Skeletal muscle satellite cell (primary cell): ENCODE results near the gene FBXO41. TPM values are rescaled to one million over a fixed set of nuclear protein-coding genes. Genes with fewer than 3 reads are reported as not detected.

Experiments used
- H3K27me3 ChIP-seq: 2 replicates; pipeline ENCODE4 v1.7.0; 2013; ENCODE audit warnings: low read length; ENCODE audit not compliant: control insufficient read depth, insufficient read depth
- H3K36me3 ChIP-seq: 2 replicates; pipeline ENCODE4 v1.7.0; 2013; ENCODE audit warnings: mild to moderate bottlenecking, control low read depth, low read length; ENCODE audit not compliant: insufficient read depth
- H3K4me1 ChIP-seq: 2 replicates; pipeline ENCODE4 v1.7.0; 2013; ENCODE audit warnings: low read length; ENCODE audit not compliant: control insufficient read depth, insufficient read depth
- H3K4me2 ChIP-seq: 2 replicates; pipeline ENCODE4 v1.7.0; 2013; ENCODE audit warnings: mild to moderate bottlenecking, low read length
- H3K4me3 ChIP-seq: 2 replicates; pipeline ENCODE4 v1.7.0; 2013; ENCODE audit warnings: low read length
- H3K9ac ChIP-seq: 2 replicates; pipeline ENCODE4 v1.7.0; 2013; ENCODE audit warnings: mild to moderate bottlenecking, low read depth, low read length, moderate library complexity
- H3K9me3 ChIP-seq: replicated peaks from 2 replicates; pipeline ENCODE4 v1.7.0; 2013; ENCODE audit warnings: mild to moderate bottlenecking, control low read depth, low read length
- total RNA-seq: library from RNA; depleted of rRNA; stranded (reverse); fragments of >200 nt; gene quantifications from 2 replicates; pipeline ENCODE4 v1.2.3, GENCODE V29; 2012; rRNA removed

Gene FBXO41, protein sequence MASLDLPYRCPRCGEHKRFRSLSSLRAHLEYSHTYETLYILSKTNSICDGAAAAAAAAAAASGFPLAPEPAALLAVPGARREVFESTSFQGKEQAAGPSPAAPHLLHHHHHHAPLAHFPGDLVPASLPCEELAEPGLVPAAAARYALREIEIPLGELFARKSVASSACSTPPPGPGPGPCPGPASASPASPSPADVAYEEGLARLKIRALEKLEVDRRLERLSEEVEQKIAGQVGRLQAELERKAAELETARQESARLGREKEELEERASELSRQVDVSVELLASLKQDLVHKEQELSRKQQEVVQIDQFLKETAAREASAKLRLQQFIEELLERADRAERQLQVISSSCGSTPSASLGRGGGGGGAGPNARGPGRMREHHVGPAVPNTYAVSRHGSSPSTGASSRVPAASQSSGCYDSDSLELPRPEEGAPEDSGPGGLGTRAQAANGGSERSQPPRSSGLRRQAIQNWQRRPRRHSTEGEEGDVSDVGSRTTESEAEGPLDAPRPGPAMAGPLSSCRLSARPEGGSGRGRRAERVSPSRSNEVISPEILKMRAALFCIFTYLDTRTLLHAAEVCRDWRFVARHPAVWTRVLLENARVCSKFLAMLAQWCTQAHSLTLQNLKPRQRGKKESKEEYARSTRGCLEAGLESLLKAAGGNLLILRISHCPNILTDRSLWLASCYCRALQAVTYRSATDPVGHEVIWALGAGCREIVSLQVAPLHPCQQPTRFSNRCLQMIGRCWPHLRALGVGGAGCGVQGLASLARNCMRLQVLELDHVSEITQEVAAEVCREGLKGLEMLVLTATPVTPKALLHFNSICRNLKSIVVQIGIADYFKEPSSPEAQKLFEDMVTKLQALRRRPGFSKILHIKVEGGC
- 2.2 and 2.3 TPM in 2 replicates for total RNA-seq

GRCh38 chr2:73284296-73285158, at the start of gene FBXO41:
Gene FBXO41, minus strand, starts transcription at chr2:73284478. Its CDS starts 14,848 bp downstream, at chr2:73269630.
- no peaks in the 10 kb centered on the region for H3K9me3 ChIP-seq
- H3K4me1 ChIP-seq: peaks cover 7% of the 10 kb centered on the region
- H3K36me3 ChIP-seq: no peaks in the 10 kb centered on the region
- peak within 1 kb of the TSS; percentile 98 for H3K4me2 ChIP-seq
- peak within 1 kb of the TSS; percentile 75 for H3K9ac ChIP-seq
- H3K27me3 ChIP-seq: peaks cover 49% of the 10 kb centered on the region
- peak within 1 kb of the TSS; percentile 79 for H3K4me3 ChIP-seq

- Histone ChIP-seq H3K9me3 (no peaks in the 10 kb centered on the region), H3K4me3 (no peak overlapping the region), H3K9ac (no peak overlapping the region), H3K27me3 (peaks cover 40% of the 10 kb centered on the region), H3K4me1 (no peaks in the 10 kb centered on the region), H3K36me3 (no peaks in the 10 kb centered on the region), H3K4me2 (no peak overlapping the region)
Measured at GRCh38 chr2:73334045-73334444, 49.8 kb upstream of the FBXO41 start.

- no peak overlapping the region for H3K9ac ChIP-seq
- H3K9me3 ChIP-seq: no peaks in the 10 kb centered on the region
- no peaks in the 10 kb centered on the region for H3K4me1 ChIP-seq
- H3K36me3 ChIP-seq: no peaks in the 10 kb centered on the region
- H3K4me2 ChIP-seq: no peak overlapping the region
- H3K4me3 ChIP-seq: no peak overlapping the region
- H3K27me3 ChIP-seq: peaks cover 42% of the 10 kb centered on the region
Measured at GRCh38 chr2:73333564-73333963, 49.3 kb upstream of the FBXO41 start.

DNA sequence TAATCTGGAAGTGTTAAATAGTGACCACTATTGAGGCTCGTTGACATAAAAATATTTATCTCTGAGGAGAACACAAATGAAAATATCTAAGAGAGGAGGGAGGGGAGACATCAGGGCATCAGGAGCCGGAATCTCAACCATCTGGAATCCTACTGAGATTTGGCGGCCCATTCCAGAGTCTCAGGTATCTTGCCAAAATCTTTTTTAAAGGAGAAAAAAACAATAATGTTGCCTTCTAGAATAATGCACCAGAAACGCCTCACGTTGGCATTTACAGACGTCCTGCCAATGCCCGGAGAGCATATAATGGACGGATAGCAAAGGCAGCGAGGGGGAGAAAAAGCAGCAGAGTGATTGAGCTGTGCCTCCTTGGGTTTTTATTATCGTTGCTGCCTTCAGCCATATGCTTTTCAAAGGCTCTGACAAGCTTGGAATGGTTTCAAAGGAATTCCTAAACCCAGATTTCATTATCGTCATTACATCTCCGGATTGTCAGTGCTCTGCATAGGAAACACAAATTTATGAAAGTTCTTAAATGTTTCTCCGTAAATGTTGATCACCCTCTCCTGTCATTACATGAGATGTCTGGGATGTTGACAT, 39.9 kb upstream of the FBXO41 start:
- Histone ChIP-seq H3K9ac (no peak overlapping the region), H3K4me2 (no peak overlapping the region), H3K4me1 (no peaks in the 10 kb centered on the region), H3K4me3 (no peak overlapping the region), H3K9me3 (no peaks in the 10 kb centered on the region), H3K36me3 (no peaks in the 10 kb centered on the region), H3K27me3 (peaks cover 65% of the 10 kb centered on the region)

DNA sequence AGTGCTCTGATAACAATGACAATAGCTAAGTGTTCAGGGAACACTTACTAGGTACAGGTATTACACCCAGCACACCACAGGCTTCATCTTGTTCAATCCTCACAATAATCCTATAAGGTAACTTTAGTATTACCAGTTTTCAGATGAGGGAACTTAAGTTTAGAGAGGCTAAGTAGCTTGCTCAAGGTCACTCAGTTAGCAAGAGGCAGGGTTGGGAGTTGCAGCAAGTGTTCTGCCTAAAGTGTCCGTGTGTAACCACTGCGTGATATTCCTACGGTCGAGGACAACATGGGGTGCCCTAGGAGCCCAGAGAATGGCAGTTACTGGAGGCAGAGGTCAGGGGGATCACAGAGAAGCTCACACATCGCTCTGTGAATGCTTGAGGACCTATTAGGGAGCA, 39.3 kb upstream of the FBXO41 start:
- Histone ChIP-seq H3K4me2 (no peak overlapping the region), H3K36me3 (no peaks in the 10 kb centered on the region), H3K9me3 (no peaks in the 10 kb centered on the region), H3K4me1 (no peaks in the 10 kb centered on the region), H3K27me3 (peaks cover 65% of the 10 kb centered on the region), H3K4me3 (no peak overlapping the region), H3K9ac (no peak overlapping the region)

GRCh38 chr2:73314441-73314840, 30.2 kb upstream of the FBXO41 start:
- H3K9ac ChIP-seq: no peak overlapping the region
- H3K36me3 ChIP-seq: no peaks in the 10 kb centered on the region
- H3K4me1 ChIP-seq: no peaks in the 10 kb centered on the region
- H3K27me3 ChIP-seq: peaks cover 56% of the 10 kb centered on the region
- no peak overlapping the region for H3K4me2 ChIP-seq
- H3K4me3 ChIP-seq: no peak overlapping the region
- no peaks in the 10 kb centered on the region for H3K9me3 ChIP-seq

DNA sequence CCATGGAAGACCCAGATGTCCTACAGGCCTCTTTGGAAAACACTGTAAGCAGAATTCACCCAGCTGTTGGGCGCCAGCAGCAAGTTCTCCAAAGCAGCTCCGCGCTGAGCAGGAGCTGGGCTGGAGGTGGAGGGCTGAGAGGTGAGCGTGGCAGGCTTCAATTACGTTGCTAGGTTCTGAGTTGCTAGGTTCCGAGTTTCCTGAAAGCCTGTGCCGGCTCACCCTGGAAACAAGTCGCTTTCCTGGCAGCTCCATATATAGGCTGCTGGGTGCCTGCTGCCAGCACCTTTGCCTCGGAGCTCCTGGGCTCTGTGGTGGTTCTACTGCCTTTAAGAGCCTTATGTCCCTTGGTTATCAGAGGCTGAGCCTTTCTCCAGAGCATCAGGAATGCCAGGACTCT, 23.4 kb upstream of the FBXO41 start:
- Histone ChIP-seq H3K27me3 (peaks cover 53% of the 10 kb centered on the region), H3K9ac (no peak overlapping the region)

DNA sequence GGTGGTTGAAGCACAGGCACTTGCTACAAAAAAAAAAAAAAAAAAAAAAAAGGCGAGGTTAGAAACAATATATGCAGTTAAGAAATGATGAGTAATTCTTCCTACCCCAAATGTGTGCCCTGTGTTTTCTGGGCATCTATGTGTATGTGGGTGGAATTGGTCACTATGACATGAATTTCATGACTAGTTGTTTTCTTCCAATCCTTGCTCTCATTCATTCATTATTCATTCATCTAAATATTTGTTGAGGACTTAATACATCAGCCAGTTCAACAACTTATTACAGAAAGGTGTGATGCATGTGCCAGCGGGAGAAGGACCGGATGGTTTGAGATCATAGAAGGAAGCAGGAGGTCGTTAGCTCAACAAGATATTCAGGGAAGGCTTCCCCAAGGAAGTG, 17.4 kb upstream of the FBXO41 start:
- no peak overlapping the region for H3K4me3 ChIP-seq
- H3K36me3 ChIP-seq: no peaks in the 10 kb centered on the region
- no peak overlapping the region for H3K9ac ChIP-seq
- H3K27me3 ChIP-seq: peaks cover 63% of the 10 kb centered on the region
- H3K4me2 ChIP-seq: no peak overlapping the region
- H3K9me3 ChIP-seq: no peaks in the 10 kb centered on the region
- H3K4me1 ChIP-seq: no peaks in the 10 kb centered on the region

More for the DNA sequence above, 23.4 kb upstream of the FBXO41 start:
- Histone ChIP-seq H3K36me3 (no peaks in the 10 kb centered on the region), H3K4me2 (no peak overlapping the region), H3K9me3 (no peaks in the 10 kb centered on the region), H3K4me1 (no peaks in the 10 kb centered on the region), H3K4me3 (no peak overlapping the region)

DNA sequence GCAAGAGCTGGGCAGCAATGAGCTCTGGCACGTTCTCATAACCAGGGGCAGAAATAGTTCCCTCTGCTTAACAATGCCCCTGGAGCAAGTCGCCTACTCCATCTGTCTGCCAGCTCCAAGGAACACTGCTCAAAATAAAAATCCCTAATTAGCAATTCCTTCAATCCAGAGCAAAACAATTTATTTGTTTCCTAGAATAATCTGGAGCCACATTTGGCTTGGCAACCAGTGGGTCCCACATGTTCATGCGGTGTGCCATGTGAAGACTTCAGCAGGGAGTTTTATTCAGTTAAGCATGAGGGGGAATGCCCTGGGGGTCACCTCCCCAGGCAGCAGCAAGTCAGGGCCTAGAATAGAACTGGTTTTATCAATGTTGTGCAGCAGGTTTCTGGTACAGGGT, 16.6 kb upstream of the FBXO41 start:
- Histone ChIP-seq H3K4me3 (no peak overlapping the region), H3K27me3 (peaks cover 63% of the 10 kb centered on the region), H3K9ac (no peak overlapping the region), H3K36me3 (no peaks in the 10 kb centered on the region), H3K9me3 (no peaks in the 10 kb centered on the region), H3K4me2 (no peak overlapping the region), H3K4me1 (no peaks in the 10 kb centered on the region)

DNA sequence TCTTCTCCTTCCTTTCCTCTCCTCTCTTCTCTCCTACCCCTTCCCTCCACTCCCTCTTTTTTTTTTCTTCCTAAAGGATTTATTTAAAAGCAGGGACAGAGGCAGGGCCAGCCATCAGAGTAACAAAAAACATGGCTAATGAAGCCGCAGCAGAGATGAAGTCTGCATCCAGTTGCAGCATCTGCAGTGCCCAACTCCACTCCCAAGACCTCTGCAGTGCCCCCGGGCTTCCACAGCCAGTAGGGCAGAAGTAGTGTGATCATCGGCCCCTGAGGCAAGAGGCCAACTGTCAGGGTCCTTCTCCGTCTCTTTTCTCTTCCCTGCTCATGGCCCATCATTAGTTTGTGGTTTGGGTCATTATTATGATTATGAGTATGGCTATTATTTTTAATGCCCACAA, 13.3 kb upstream of the FBXO41 start:
- Histone ChIP-seq H3K9ac (no peak overlapping the region), H3K4me3 (no peak overlapping the region), H3K9me3 (no peaks in the 10 kb centered on the region), H3K36me3 (no peaks in the 10 kb centered on the region), H3K27me3 (peaks cover 84% of the 10 kb centered on the region), H3K4me1 (no peaks in the 10 kb centered on the region), H3K4me2 (no peak overlapping the region)
